ENCODE measurements around the gene HOXC11. TPM values are rescaled to one million over a fixed set of nuclear protein-coding genes. Genes with fewer than 3 reads are reported as not detected.

Gene HOXC11
- total and polyA plus RNA-seq, 10 of the 15 experiments (the other 5 are each of a cell fraction or from before 2014, with no cell fraction given), result not detected

DNA sequence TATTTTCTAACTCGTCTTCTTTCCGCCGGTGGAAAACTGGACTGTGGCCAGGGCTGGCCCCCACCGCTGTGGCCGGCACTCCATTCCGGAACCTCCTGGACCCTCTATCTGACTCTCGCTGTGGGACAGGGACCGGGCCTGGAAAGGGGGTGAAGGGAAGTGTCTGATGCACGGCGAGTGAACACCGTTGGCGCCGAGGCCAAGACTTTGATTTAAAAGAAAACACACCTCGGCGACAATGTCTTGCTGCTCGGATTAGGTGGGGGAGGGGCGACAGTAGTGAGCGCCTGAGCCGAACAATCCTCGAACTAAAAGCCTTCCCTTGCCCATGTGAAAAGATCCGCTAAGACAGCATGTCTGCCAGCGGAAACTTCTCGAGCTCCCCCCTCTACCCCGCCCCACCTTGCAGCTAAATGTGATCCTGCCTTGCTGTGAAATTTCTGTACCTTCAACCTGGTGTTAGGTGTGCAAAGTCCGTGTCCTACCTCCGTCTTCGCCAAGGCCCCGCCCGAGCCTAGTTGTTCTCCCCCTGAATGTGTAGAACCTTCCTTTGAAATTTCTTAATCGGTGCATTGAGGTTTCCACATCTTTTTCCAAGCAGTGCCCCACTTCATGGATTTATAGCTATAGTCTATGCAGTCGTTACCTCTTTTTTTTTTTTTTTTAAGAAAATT is 2.7 kb downstream of the HOXC11 start:
- in situ Hi-C loops (cut with MboI), result no loop called here
- H3K4me1 ChIP-seq (ENCODE audit: control insufficient read depth, insufficient read depth, low read length), result peaks cover 15% of the 10 kb centered on the region
- ChIA-PET CTCF (interaction anchor here (1.5 kb wide), 1 partner anchor 10 kb away, joined by 5 read pairs; the partner anchor contains the start of gene HOXC10), POLR2A (interaction anchor here (0.6 kb wide), 1 partner anchor 120 kb away, joined by 3 read pairs; no protein-coding TSS in a partner anchor), SMC1A (ENCODE audit: uncharacterized antibody, unreplicated experiment) (no interaction called here), RAD21 (ENCODE audit: unreplicated experiment) (interaction anchor here (0.6 kb wide), 1 partner anchor 160 kb away, joined by 3 read pairs; no protein-coding TSS in a partner anchor)
- no peaks in the 10 kb centered on the region for H3K79me2 ChIP-seq (ENCODE audit: control insufficient read depth, insufficient read depth, low read length)
- DNase-seq (ENCODE audit: low read depth, low spot score), result no peak
- FAIRE-seq, result no peak
- no peak for ATAC-seq
- H3K9ac ChIP-seq (ENCODE audit: control insufficient read depth, insufficient read depth, low read length), result no peak overlapping the region
- peaks cover 25 to 34% of the 10 kb centered on the region in 2 experiments for H3K27me3 ChIP-seq (replicated peaks in 1 of 2; ENCODE audit: control insufficient read depth in 2 of 2, insufficient read depth in 2 of 2, low read length in 1 of 2)
- TF ChIP-seq, protein P1, sequence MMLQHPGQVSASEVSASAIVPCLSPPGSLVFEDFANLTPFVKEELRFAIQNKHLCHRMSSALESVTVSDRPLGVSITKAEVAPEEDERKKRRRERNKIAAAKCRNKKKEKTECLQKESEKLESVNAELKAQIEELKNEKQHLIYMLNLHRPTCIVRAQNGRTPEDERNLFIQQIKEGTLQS (IDR thresholded peaks at IDR 0.05; ENCODE audit: borderline replicate concordance, extremely low read depth, low read depth, low read length), result no peak
- TF ChIP-seq ESRRA (IDR thresholded peaks at IDR 0.05; ENCODE audit: low read length), result no peak
- no peak for TF ChIP-seq EGR1 (IDR thresholded peaks at IDR 0.05; ENCODE audit: borderline replicate concordance in 1 of 2, low read depth in 2 of 2, low read length in 2 of 2)
- TF ChIP-seq NR2C2 (IDR thresholded peaks at IDR 0.05; ENCODE audit: borderline replicate concordance, control insufficient read depth, insufficient read length, low read depth), result no peak
- intact Hi-C loops (cut with micrococcal nuclease; ENCODE audit: unreplicated experiment), result no loop called here
- peak overlapping the region; percentile 7; the same call in 1 of the 2 replicates for H3K4me2 ChIP-seq (ENCODE audit: control insufficient read depth, insufficient read depth)
- H4K20me1 ChIP-seq (ENCODE audit: control insufficient read depth, insufficient read depth), result no peaks in the 10 kb centered on the region
- H3K36me3 ChIP-seq (ENCODE audit: control insufficient read depth in 2 of 2, insufficient read depth in 2 of 2, low read length in 1 of 2), result no peaks in the 10 kb centered on the region
- H3K27ac ChIP-seq (ENCODE audit: control insufficient read depth, insufficient read depth), result no peak overlapping the region
- H3K9me3 ChIP-seq (replicated peaks; ENCODE audit: control insufficient read depth, insufficient read depth, low read length), result no peaks in the 10 kb centered on the region; the same call in 1 of the 3 replicates
- BruUV-seq (replicated peaks), result no TSS peak
- 50% methylated on average over 30 of the region's 31 CpGs for WGBS (ENCODE audit: insufficient coverage, insufficient replicate concordance, low lambda C conversion rate, missing lambda C conversion rate)
- H2AFZ ChIP-seq (ENCODE audit: control insufficient read depth, low read depth, low read length), result no peak overlapping the region
- no peak overlapping the region for H3K4me3 ChIP-seq

All from GM12878 (cell line).